Stimulated activated CD8-positive, alpha-beta memory T cell treated with anti-CD3 and anti-CD28 coated beads, Interleukin-2, amount 100 ng/mL, for 48 hours (primary cell): ENCODE data around the gene WFS1.
A peak's percentile ranks its signal among the peaks of the same experiment; 100 is the strongest.

ENCODE experiments used
- DNase-seq, 2 donors: peaks; one replicate each; pipeline ENCODE4 v3.0.0-alpha.2; 2020; ENCODE audit warnings: low read depth in 2 of 2

WFS1 gene

DNA sequence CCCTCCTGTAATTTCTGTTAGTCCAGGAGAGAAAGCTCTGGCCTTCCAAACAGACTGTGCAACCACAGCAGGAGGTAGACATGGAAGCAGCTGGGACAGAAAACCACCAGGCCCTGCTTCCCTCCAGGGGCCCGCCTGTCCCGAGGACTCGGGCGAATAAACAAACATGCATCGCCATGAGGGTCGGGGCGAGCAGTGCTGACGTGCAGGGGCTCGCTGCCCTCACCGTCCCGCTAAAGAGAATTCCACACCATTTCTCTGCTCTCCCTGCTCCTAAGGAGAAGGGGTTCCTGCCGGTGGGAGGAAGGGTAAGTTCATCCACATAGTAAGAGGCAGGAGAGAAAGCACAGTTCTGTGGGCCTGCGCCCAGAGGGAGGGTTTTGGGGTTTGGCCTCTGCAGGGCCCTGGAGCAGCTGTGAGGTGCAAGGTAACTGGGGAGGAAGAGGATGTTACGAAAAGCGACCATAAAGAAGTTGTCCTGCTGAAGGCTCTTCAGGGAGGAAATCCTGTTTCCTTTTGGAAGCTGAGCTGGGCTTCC lies 54.9 kb downstream of the WFS1 start:
- DNase-seq = no peak

GRCh38 chr4:6324999-6325787 lies 55.5 kb downstream of the WFS1 start:
- DNase-seq = no peak

- no peak for DNase-seq
Measured at GRCh38 chr4:6325788-6326290, 56.2 kb downstream of the WFS1 start.

DNA sequence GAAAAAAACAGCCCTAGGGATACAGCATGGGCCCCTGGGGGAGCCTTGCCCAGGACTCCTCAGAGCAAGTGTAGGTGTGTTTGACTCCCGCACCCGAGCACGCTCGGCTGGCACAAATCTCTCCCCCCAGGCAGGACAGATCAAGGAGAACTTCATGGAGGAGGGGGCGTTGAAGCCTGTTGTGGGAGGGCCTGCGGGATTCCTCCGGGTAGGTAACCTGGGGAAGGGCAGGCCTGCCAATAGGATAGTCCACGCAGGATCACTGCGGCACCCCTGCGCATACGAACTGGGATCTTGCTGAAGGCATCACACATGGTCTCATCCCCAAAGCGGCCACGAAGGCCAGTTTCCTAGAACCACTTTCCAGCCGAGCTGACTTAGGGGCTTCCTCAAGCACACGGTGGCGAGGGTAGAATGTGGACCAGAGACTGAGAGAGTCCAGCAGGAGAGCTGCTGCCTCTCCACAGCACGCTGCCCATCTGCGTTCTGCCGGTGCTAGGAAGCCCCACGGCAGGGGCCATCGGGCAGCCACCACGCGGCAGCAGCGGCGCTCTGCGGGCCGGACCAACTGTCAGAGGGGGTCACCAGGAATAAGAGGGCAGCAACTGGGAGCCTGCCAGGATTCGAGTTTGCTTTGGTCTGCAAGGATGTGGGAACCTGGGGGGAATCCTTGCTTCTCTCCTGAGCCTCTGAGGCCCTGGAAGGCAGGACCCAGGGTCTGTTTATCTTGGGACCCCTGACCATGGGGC lies 56.8 kb downstream of the WFS1 start:
- no peak for DNase-seq

DNA sequence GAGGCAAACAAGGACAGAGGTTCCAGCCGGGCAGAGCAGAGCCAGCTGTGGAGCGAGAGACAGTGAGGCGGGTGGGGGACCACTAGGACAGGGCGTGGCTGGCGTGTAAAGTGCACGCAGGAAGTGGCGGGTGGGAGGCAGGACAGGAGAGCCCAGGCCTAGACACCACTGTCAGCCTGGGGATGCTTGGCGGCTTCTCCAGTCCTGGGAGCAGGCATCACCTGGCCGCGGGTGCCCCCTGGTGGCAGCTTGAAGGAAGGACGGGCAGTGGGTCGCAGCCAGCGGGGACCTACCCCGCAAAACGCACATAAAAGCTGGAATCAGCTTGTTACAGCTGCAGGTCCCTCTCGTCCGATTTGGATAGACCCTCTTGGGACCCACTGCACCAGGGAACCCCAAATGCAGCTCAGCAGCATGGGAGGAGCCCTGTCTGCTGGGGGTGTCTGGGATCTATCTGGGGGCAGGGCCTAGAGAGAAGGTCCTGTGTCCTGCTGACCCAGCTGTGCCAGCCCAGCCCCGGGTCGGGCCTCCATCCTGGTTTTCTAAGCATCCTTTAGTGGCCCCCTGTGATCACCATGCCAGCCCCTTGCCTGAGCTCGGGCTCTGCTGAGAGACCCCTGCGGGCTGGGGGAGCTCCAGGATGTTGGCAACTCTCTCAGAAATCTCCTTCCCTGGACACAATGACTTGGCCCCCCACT lies 57.7 kb downstream of the WFS1 start:
- peak; percentile 73 to 76 for DNase-seq

DNA sequence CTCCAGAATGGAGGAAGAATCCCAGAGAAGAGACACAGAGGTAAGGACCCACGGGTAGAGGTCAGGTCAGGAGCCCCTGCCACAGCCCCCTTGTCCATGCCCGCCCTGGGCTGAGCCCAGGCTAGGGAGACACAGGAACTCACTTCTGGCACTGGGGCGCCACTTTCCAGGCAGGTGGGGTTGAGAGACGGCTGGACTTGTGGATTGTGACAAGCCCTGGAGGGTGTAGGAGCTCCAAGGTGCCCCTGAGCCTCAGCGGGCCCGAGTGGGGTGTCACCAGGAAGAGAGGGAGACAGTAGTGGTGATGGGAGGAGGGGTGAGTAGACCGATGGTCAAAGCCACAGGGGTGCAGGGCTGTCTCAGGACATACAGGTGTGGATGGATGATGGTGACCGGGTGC lies 58.9 kb downstream of the WFS1 start:
- no peak for DNase-seq

DNA sequence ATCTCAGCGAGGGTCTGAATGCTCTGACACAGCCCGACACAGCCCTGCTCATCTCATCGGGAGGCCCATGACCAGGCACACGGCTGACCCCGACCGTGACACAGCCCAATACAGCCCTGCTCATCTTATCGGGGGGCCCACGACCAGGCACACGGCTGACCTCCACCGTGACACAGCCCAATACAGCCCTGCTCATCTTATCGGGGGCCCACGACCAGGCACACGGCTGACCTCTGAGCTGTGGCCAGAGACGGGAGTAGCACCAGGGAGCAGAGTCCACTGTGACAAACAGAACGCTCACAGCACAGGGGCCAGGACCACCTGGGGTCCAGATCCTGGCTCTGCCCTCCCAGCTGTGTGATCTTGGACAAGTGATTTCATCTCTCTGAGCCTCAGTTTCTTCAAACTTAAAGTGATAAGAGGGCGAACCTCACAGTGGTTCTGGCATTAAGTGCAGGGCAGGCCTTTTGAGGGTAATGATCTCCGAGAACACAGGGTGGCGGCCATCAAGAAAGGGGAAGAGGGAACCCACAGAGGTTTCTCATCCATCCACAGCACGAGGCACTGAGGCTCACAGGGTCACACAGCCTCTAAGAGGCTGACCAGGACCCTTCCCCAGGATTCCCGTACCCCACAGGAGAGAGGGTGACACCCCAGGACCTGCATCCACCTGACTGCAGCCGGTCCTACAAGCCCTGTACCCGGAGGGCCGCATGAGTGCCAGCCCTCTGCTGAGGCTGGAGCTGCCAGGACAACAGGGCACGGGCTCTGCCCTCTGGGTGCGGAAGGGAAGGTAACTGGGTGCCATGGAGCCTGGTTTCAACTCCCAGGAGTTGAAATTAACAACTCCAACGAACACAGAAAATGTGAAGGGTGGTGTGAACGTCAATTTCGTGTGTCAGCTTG lies 60.1 kb downstream of the WFS1 start:
- DNase-seq = no peak

DNA sequence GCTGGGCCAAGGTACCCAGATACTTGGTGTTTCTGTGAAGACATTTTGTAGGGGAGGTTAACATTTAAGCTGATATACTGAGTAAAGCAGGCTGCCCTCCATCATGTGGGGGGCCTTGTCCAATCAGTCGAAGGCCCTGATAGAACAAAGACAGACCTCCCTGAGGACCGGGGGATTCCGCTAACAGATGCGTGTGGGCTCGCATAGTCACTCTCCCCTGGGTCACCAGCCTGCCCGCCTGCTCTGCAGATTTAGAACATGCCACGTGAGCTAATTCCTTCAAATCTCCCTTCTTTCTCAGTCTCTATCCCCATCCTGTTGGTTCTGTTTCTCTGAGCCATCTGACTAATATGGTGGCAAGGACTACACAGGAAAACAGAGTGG lies 60.7 kb downstream of the WFS1 start:
- DNase-seq = no peak

- DNase-seq = no peak
Measured at GRCh38 chr4:6331018-6331417, 61.4 kb downstream of the WFS1 start.

DNA sequence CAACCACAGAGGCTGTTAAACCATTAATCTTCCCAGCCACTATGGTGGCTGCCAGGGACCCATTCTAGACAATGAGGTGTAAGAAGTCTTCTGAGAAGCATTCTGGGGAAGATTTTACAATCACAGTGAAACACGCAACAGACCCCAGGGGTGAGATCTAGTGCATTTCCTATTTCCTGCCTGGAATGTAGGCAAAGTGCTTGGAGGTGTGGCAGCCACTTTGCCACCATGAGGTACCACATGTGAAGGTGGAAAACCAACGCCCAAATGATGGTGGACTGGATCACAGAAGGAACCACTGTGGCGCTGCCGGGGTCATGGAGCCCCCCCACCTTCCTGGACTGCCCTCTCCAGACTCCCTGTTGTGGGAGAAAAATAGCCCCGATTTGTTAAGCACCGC lies 61.8 kb downstream of the WFS1 start:
- no peak for DNase-seq

- no peak for DNase-seq
Measured at GRCh38 chr4:6332042-6332668, 62.5 kb downstream of the WFS1 start.

DNA sequence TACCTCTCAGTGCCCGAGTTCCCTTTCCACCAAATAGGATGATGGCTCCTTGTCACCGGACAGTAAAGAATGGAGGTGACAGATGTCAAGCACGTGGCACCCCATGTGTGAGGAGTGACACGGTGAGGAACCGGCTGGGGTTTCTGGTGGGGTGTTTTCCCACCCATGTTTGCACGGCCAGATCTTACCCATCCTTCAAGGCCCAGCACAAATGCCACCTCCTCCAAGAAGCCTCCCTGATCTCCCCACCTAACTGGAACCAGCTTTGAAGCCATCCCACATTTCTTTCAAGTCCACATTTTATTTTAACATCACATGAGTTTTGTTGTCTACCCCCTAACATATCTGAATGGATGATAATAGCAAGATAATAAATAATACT lies 63.0 kb downstream of the WFS1 start:
- DNase-seq = no peak

DNA sequence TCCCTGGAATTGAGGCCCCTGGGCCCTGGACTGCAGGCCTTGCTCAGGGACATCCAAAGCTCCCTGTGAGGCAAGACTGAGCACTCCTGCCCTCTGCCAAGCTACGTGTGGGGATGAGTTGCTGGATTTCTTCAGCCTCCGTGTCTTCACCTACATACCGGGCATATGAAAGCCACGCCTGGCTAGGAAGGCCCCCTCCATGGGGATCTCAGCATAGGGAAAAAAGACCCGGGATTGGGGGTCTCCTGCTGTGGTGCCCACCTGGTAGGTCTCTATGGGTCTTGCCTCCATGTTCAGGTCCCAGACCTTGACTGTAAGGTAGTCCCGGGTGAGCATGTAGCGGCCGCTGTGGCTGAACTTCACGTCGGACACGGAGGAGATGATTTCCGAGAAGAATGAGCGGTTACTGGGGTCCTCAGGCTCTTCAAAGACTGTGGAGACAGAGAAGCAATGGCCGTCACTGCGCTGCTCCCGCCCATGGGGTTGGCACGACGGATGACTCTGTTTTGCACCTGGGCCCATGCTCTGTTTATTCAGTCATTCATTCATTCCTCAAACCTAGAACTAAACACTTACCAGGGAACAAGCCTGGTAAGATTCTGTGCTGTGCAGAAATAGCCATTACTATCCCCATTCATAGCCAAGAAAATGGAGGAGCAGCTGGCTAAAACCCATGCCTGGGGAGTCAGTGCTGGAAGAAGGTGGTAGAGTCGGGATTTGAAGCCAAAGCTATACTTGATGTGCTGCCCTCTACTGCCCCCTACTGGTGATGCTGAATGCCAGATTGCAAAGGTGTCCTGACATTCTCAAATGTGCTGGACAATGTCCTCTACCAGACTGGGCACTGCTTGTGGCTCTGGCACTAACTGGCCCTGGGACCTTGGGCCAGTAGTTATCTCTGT lies 63.9 kb downstream of the WFS1 start:
- no peak for DNase-seq

DNA sequence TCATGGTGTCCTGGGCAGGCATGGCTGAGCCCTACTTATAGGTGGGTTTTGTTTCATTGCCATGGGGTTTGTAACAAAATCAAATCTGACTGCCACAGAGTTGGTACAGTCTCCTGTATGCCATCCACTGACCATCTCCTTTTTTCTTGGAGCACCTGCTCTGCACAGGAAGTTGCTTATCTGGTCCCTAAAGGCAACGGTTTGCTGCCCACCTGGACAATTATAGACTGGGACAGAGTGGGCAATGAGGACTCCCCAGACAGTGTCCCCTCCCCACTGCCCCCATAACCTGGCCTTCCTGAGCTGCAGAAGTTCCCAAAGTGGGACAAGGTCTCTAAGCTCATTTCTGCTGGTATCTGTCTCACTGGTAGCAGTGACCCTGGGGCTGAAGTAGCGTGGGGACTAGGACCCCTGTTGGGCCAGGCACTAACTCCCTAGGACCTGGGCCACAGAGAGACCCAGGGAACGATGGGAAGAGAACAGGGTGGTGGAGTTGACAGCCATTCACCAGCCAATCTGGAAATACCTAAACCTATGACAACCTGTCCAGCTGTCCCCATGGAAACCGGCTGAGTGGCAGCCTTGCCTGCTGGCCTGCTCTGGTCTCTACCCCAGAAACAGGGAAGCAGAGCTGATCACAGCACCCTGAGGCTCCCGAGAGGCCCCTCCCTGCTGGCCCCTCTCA lies 64.7 kb downstream of the WFS1 start:
- no peak for DNase-seq

GRCh38 chr4:6335040-6335590 lies 65.5 kb downstream of the WFS1 start:
- DNase-seq = no peak

DNA sequence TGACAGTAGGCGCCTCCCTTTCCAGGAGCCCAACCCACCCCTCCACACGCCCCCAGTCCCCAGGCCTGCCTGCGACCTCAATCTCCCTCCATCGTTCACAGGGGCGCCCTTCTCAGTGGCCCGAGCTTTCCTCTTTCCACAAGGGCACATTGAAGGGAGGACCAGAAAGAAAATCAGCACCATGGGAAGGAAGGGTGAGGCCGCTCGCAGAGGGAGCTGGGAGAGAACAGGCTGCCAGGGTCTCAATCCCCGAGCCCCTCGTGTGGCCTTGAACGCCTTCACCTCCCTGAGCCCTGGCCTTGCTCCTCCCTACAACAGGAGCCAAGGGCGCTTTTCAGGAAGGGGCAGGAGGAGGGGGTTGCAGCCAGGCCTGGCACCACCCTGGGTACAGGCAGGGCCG lies 66.5 kb downstream of the WFS1 start:
- no peak for DNase-seq

DNA sequence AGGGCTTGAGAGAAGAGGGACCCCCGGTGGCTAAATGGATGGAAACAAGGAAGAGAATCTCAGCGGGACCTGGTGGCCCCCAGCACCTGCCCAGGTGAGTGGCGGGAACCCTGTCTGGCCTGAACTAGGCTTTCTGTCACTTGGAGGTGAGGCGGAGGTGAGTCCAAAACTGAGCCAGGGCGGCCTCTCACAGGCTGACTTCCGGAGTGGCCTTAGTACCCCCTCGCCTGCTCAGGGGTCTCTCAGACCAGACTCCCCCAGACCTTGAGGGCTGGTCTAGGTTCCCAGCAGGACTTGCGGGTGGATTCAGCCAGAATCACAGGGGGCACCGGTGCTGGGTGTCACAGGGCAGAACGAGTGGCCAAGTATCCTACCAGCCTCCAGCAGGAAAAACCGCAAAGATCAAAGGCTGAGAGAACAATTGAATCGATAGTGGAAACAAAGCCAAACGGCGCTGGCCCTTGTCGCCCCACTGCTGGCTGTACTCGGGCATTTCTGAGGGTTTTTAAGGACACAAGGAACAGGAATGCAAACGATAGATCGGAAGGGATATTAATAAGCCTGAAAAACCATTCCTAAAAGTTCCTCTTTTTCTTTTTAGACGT lies 67.8 kb downstream of the WFS1 start:
- no peak for DNase-seq

DNA sequence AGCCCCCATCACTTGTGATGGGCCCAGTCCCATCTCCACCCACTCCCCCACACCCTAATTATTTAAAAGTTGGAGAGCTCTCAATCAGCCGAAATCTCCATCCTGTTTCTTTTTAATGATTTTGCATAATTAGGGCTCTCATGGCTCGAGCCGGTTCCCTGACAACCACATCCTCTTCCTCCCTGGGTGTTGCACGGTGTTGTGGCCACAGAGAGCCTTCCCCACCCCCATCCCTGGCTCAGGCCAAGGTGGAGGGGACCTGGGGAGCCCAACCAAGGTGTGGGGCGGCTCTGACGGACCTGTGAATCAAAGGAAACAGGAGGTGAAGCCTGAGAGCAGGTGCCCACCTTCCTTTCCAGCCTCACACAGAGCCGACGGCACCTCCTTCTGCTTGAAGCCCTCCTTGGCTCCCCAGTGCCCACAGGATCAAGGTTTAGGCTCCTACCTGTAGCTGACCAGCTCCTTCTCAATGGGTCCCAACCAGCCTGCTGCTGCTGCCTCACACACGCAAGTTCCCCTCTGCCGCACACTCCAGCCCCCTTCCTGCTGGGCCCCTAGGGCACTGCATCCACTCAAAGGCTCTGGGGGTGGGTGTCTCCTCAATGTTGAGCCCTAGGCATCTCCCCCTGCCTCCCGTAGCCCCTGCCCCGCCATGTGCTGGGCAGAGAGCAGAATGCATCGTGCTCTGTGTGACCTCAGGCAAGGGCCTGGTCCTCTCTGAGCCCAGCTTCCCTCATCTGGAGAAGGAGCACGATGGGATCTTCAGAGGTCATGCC lies 68.7 kb downstream of the WFS1 start:
- DNase-seq = no peak
